HG03442 (cell line): ENCODE results near the gene CCDC13.

Source experiments
- ATAC-seq: cut with Tn5 transposase; IDR thresholded peaks from one replicate; pipeline ENCODE4 v1.9.1; 2021; ENCODE audit warnings: mild to moderate bottlenecking, moderate library complexity; ENCODE audit not compliant: unreplicated experiment

CCDC13 gene

DNA sequence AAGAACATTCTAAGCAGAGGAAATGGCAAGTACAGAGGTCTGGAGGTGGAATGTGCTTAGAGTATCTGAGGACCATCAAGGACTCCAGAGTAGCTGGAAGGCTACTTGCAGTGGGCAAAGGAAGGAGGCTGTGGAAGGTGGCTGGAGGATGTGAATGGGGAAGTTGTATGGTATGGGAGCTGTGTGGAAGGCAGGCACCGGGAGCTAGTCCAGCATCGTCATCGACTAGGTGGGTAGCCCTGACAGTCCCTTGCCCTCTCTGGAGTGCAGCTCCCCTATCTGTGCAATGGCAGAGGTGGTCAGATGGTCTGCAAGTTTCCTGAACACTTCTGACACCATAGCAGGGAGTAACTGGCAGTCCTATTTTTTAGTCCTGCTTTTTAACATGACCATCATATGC lies 19.3 kb downstream of the CCDC13 start:
- ATAC-seq, result no peak

- ATAC-seq, result no peak
These were observed 20.1 kb downstream of the CCDC13 start for GRCh38 chr3:42752961-42753360.

DNA sequence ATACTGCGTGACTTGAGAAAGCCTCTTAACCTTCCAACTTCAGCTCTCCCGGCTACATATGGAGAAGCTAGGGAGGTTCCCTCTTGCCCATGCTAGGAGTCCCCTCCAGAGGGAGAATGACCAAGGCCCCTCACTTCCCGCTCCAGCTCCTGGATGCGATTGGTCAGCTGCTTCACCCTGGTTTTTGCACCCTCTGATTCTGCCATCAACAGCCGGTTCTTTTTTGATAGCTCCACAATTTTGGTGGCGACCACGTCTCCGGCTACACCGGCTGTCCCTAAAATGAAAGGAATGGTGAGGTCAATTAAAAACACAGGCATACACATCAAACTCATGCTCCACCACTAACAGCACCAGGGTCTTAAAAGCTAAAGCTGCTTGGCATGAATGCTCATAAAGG lies 20.6 kb downstream of the CCDC13 start:
- no peak for ATAC-seq

GRCh38 chr3:42751609-42752008 lies 21.4 kb downstream of the CCDC13 start:
- no peak for ATAC-seq

DNA sequence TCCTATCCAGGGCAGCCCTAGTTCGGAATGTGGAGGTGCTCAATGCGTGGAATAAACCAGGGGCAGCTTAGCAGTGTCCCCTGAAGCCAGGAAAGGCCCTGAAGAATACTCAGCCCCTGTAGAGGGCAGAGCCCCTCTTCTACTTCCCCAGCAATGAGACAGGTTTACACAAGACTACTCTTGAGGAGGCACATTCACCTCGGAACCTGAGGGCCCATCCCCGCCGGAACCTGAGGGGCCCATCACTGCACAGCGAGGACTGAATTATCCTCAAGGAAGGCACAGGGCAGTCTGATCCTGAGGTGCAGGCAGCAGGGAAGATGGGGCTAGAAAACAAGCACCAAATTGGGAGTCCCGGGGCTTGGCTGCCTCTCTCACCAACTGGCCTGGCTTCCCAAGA lies 22.2 kb downstream of the CCDC13 start:
- ATAC-seq, result no peak

DNA sequence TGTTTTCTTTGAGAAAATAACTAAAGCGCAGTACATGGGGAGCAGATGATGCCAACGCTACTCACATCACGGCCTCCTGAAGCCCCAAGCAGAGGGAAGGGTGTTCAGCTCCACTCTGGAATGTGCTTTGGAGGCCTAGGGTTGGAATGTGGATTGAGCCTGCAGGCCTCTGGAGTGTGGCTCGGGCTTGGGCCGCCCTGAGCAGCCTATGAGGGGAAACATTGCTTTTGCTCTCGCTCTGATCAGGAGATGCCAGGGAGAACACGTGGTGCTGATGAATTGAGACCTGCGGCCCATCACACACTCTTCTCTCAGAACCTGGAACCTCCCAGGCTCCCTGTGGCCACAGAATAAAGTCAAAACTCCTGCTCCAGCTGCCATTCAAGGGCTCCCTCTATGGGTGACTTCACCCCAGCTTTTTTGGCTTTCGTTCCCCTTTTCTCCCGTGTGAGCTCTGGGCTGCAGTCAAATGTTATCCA lies 23.3 kb downstream of the CCDC13 start:
- ATAC-seq, result no peak

- no peak for ATAC-seq
These were observed 23.9 kb downstream of the CCDC13 start for GRCh38 chr3:42749025-42749752.

DNA sequence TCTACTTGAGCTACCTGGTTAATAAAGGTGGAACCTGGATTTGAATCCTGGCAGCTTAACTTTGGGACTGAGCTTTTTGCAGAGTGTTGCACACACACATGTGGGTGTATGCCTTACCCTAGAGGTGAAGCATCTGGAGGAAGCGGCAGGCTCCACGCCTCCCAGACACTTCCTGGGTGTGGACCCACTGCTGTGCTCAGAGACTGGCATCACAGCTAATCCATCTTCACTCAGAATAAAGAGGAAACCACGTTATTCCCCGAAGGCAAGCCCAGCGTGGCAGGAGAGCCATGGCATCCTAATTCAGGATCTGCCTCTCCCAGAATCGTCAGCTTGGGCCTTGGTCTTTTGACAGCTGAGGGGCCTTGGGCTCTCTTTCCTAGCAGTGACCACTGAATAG lies 25.5 kb downstream of the CCDC13 start:
- ATAC-seq, result no peak

- ATAC-seq, result no peak
These were observed 26.3 kb downstream of the CCDC13 start for GRCh38 chr3:42746455-42747450.

DNA sequence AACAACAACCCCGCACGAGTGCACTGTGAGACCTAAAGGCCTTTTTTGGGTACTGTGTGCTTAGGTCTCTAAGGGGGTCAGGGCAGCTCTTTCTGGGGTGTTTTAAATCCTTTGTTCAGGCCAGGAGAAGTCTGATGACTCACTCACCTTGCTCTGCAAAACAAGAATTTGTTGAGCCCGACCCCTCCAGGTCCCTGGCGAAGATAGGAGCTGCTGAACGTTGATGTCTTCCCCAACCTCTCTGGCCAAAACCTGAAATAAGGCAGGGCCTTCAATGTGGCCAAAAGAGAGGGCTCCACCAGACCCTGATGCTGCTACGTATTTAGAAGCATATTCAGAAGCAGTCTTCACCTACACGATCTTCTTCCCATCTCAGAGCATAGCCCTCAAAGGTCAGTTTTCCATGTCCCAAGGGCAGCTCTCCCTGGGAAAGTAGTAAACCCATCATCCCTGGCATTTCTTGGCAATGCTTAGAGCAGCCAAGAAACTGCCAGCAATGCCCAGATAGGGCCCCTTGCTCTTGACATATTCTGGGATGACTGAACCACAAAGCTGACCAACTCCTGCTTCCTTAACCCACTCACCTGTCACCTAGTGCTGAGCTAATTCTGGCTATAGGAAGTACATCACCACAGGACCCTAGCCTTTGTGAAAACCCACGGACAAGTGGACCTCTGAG lies 27.1 kb downstream of the CCDC13 start:
- no peak for ATAC-seq

DNA sequence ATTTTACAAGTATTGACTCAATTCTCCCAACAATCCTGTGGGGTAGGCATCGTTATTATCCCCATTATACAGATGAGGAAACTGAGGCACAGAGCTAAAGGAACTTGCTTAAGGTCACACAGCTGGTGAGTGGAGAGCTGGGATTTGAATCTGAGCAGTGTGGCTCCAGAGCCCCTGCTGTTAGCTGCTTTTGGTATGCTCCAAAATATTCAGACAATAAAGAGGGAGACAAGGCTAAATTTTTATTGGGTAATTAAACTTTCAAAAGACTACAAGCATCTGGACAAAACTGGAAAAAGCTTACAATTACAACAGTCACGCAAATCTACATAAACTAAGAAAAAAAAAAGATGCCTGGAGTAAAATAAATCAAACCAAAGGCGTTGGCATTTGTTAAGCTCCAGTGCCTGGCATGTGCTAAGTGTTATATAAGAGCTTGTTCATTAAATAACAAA lies 27.7 kb downstream of the CCDC13 start:
- ATAC-seq, result no peak

DNA sequence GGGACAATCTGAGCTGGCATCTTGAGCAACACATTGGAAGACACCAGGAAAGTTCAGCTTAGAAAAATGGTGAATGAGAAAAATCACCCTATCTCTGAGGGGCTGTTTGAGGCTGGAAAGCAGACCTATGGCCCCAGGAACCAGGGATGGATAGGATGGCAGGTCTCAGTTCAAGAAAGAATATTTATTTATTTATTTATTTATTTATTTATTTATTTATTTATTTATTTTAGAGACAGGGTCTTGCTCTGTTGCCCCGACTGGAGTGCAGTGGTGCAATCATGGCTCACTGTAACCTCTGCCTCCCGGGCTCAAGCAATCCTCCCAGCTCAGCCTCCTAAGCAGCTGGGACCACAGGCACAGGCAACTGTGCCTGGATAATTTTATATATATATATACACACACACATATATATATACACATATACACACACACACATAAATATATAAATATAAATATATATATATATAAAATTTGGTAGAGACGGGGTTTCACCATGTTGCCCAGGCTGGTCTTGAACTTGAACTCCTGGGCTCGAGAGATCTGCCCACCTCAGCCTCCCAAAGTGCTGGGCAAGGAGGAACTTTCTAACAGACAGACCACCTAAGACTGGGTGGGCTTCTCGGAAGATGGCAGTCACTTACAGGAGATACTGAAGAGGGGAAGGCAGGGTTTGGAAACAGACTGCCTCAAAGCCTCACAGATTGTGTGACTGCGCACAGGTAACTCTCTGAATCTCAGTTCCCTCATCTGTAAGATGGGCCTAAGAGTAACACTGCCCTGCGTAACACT lies 29.7 kb downstream of the CCDC13 start:
- ATAC-seq, result no peak

- no peak for ATAC-seq
These were observed 30.4 kb downstream of the CCDC13 start for GRCh38 chr3:42742688-42743087.

DNA sequence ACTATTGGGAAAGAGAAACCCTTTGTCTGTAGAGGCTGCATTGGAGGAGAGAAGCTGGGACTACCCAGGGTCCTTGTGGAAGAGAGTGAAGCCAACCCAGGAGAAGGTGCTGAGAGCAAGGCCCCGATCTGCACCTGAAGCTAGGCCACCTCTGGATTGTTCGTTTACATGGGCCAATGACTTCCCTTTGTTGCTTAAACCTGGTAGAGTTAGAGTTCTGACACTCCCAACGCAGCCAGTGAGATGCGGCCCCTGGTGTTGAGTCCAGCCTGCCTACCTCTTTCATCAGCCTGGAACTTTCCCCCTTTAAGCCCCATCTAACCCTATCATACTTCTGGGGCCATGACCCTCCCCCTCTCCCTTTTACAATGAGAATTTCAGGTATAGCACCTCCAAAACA lies 30.8 kb downstream of the CCDC13 start:
- no peak for ATAC-seq

GRCh38 chr3:42741796-42742195 lies 31.3 kb downstream of the CCDC13 start:
- ATAC-seq, result no peak

- no peak for ATAC-seq
These were observed 33.5 kb downstream of the CCDC13 start for GRCh38 chr3:42739401-42740158.

DNA sequence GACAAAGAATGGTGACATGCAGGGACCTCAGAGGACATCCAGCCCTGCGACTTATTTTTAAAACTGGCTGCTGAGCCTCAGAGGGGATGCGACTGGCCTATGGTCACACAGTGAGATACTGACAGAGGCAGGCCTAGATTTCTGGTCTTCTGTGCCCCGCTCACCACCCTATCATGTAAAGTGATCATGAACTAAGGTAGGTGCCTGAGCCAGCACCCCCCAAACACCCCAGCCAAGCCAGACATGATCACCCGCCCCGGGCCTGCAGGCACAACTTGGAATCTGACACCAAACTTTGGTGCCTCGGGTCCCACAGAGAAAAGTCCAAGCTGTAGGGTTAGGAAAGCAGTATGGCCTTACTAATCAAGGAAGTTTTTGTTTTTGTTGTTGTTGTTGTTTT lies 36.5 kb downstream of the CCDC13 start:
- no peak for ATAC-seq

DNA sequence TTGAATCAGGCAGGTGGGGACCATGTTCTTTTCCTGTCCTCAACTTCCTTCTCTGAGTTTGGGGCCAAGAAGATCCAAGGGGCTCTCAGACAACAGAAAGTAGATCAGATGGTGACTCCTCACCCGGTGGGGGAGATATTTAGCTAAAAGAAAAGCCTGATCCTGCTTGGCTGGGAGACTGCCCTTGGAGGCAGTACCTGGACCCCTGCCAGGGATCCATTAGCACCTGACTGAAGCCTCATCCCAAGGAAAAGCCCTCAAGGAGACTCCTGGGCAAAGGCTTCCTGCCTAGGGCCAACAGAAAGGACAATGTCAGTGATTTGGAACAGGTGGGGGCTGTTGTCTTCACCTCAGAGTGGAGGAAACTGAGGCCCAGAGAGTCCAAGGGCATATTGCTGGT lies 37.0 kb downstream of the CCDC13 start:
- ATAC-seq, result no peak

GRCh38 chr3:42735615-42736014 lies 37.4 kb downstream of the CCDC13 start:
- ATAC-seq, result no peak

DNA sequence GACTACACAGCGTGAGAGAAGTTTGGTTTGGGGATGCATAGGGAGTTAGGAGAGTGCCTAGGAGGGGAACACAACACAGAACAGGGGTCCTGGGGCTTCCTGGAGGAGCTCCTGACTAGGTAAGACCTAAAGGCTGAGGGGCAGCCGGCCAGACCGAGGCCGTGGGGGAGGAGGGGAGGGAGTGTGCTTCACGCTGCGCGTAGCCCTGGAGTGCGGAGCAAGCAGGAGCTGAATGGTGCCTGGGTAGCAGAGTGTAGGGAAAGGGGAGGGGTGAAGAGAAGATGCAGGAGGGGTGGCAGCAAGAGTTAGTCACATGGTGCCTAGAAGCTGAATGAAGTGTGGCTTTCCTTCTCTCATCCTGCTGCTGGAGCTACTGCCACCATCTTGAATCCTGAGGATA lies 38.0 kb downstream of the CCDC13 start:
- no peak for ATAC-seq
